H1 (cell line): ENCODE data around the gene CD84. TPM values are rescaled to one million over a fixed set of nuclear protein-coding genes. Genes with fewer than 3 reads are reported as not detected.

Experiments
- CTCF ChIA-PET: fragments of 300-600 bp; sonication (Branson Sonifier 250); formaldehyde crosslinking; loops from one replicate; lab custom pipeline; 2021; ENCODE audit not compliant: partially characterized antibody; lab: Charles Lee
- POLR2A ChIA-PET: fragments of 300-600 bp; sonication (Branson Sonifier 250); formaldehyde crosslinking; loops from one replicate; lab custom pipeline; 2021; ENCODE audit warnings: inconsistent platforms; ENCODE audit not compliant: partially characterized antibody; lab: Charles Lee
- DNase-seq, 2 experiments: peaks; one replicate each; pipeline versions ENCODE4 v3.0.0 to v3.0.0-alpha.2; 2010 to 2022; ENCODE audit warnings: low spot score in 2 of 2, low read depth in 1 of 2, mixed read lengths in 1 of 2
- FAIRE-seq: peaks from 2 replicates; lab custom pipeline; 2011; peaks lifted over from hg19 to GRCh38; lab: Jason Lieb, UNC
- H2AFZ ChIP-seq: 2 replicates; pipeline ENCODE4 v1.8.1; 2012; ENCODE audit warnings: low read length, inconsistent platforms
- H2AK5ac ChIP-seq: 2 replicates; pipeline ENCODE4 v1.6.1; 2013; ENCODE audit warnings: low read depth, low read length
- H2BK120ac ChIP-seq: replicated peaks from 2 replicates; pipeline ENCODE3; 2013; ENCODE audit warnings: low read depth, low read length, inconsistent platforms
- H2BK12ac ChIP-seq: 2 replicates; pipeline ENCODE4 v1.6.1; 2013; ENCODE audit warnings: low read depth, low read length
- H2BK15ac ChIP-seq: 2 replicates; pipeline ENCODE4 v1.6.1; 2013; ENCODE audit warnings: low read length
- H2BK20ac ChIP-seq: 2 replicates; pipeline ENCODE4 v1.6.1; 2013; ENCODE audit warnings: low read length
- H2BK5ac ChIP-seq: 2 replicates; pipeline ENCODE4 v1.6.1; 2013; ENCODE audit warnings: low read depth, low read length
- H3K14ac ChIP-seq: 2 replicates; pipeline ENCODE4 v1.6.1; 2013; ENCODE audit warnings: inconsistent platforms; ENCODE audit not compliant: insufficient read length
- H3K18ac ChIP-seq: 2 replicates; pipeline ENCODE4 v1.6.1; 2013; ENCODE audit warnings: low read length; ENCODE audit errors: extremely low read depth
- H3K23ac ChIP-seq: 2 replicates; pipeline ENCODE4 v1.6.1; 2013; ENCODE audit warnings: inconsistent platforms; ENCODE audit not compliant: insufficient read length
- H3K23me2 ChIP-seq: 2 replicates; pipeline ENCODE4 v1.6.1; 2013; ENCODE audit warnings: low read depth, low read length
- H3K27ac ChIP-seq: 2 replicates; pipeline ENCODE4 v1.6.1; 2011; ENCODE audit warnings: low read depth, low read length, inconsistent platforms
- H3K27me3 ChIP-seq, 4 experiments: replicated peaks in 1 of 4; 1 replicate in 1 of 4; 2 replicates in 3 of 4; pipeline versions ENCODE4 v1.6.1 to v1.8.1; 2011 to 2013; ENCODE audit warnings: low read length in 3 of 4, mild to moderate bottlenecking in 3 of 4, inconsistent platforms in 2 of 4, mixed read lengths in 2 of 4, moderate library complexity in 1 of 4; ENCODE audit not compliant: control insufficient read depth in 3 of 4, insufficient read depth in 3 of 4; ENCODE audit errors: extremely low read depth in 1 of 4
- H3K36me3 ChIP-seq, 4 experiments: 2 replicates each; pipeline versions ENCODE4 v1.6.1 to v1.8.1; 2011 to 2013; ENCODE audit warnings: mild to moderate bottlenecking in 4 of 4, low read length in 3 of 4, moderate library complexity in 2 of 4, control low read depth in 1 of 4, inconsistent platforms in 1 of 4; ENCODE audit not compliant: insufficient read depth in 4 of 4, control insufficient read depth in 2 of 4
- H3K4ac ChIP-seq: replicated peaks from 2 replicates; pipeline ENCODE3; 2013; ENCODE audit warnings: low read length, low read depth, mixed read lengths, inconsistent platforms; ENCODE audit not compliant: insufficient read length
- H3K4me1 ChIP-seq, 4 experiments: replicated peaks in 1 of 4; 1 replicate in 1 of 4; 2 replicates in 3 of 4; pipeline versions ENCODE4 v1.6.1 to v1.8.1; 2011 to 2013; ENCODE audit warnings: low read length in 3 of 4, inconsistent platforms in 2 of 4, mixed read lengths in 1 of 4; ENCODE audit not compliant: insufficient read depth in 4 of 4, control insufficient read depth in 3 of 4
- H3K4me2 ChIP-seq, 2 experiments: 2 replicates each; pipeline versions ENCODE4 v1.6.1 to v1.8.1; 2011 to 2013; ENCODE audit warnings: low read depth in 2 of 2, low read length in 2 of 2, control low read depth in 1 of 2, inconsistent platforms in 1 of 2, mild to moderate bottlenecking in 1 of 2; ENCODE audit not compliant: insufficient read depth in 1 of 2
- H3K4me3 ChIP-seq, 4 experiments: fragments of 200-600, 300-600 bp in 1 of 4; sonication (generic), shearing (Covaris generic), sonication (Bioruptor Twin) in 1 of 4; 2 replicates each; pipeline versions ENCODE4 v1.5.1 to v1.8.1; 2011 to 2016; ENCODE audit warnings: low read length in 4 of 4, low read depth in 3 of 4, control low read depth in 2 of 4, inconsistent platforms in 2 of 4, mild to moderate bottlenecking in 2 of 4, mixed read lengths in 1 of 4, moderate library complexity in 1 of 4; ENCODE audit not compliant: insufficient read depth in 2 of 4; ENCODE audit errors: extremely low read depth in 1 of 4
- H3K56ac ChIP-seq: replicated peaks from 2 replicates; pipeline ENCODE3; 2013; ENCODE audit warnings: low read depth, mild to moderate bottlenecking, mixed read lengths, low read length, inconsistent platforms; ENCODE audit not compliant: insufficient read length
- H3K79me1 ChIP-seq: 2 replicates; pipeline ENCODE4 v1.6.1; 2013; ENCODE audit warnings: low read depth, low read length, control low read depth
- H3K79me2 ChIP-seq, 2 experiments: 2 replicates each; pipeline versions ENCODE4 v1.6.1 to v1.8.1; 2012 to 2013; ENCODE audit warnings: low read length in 2 of 2, mild to moderate bottlenecking in 2 of 2, inconsistent platforms in 1 of 2; ENCODE audit not compliant: insufficient read depth in 2 of 2, control insufficient read depth in 1 of 2
- H3K9ac ChIP-seq, 4 experiments: replicated peaks in 1 of 4; 1 replicate in 1 of 4; 2 replicates in 3 of 4; pipeline versions ENCODE4 v1.6.1 to v1.8.1; 2011 to 2013; ENCODE audit warnings: low read depth in 3 of 4, low read length in 3 of 4, control low read depth in 2 of 4, mild to moderate bottlenecking in 2 of 4, moderate library complexity in 2 of 4, inconsistent platforms in 1 of 4; ENCODE audit errors: extremely low read depth in 1 of 4
- H3K9me3 ChIP-seq, 2 experiments: 2 replicates each; pipeline versions ENCODE4 v1.6.1 to v1.8.1; 2012 to 2013; ENCODE audit warnings: mild to moderate bottlenecking in 2 of 2, moderate library complexity in 2 of 2, control low read depth in 1 of 2, inconsistent platforms in 1 of 2, low read depth in 1 of 2, low read length in 1 of 2, mixed read lengths in 1 of 2; ENCODE audit not compliant: insufficient read depth in 2 of 2
- H4K20me1 ChIP-seq, 2 experiments: replicated peaks in 1 of 2; 2 replicates each; pipeline versions ENCODE3 to v1.8.1; 2011 to 2013; ENCODE audit warnings: inconsistent platforms in 2 of 2, low read length in 2 of 2, mild to moderate bottlenecking in 1 of 2; ENCODE audit not compliant: insufficient read depth in 2 of 2, control insufficient read depth in 1 of 2
- H4K5ac ChIP-seq: 2 replicates; pipeline ENCODE4 v1.6.1; 2013; ENCODE audit warnings: low read length, low read depth, mixed read lengths, inconsistent platforms; ENCODE audit not compliant: insufficient read length
- H4K8ac ChIP-seq: 2 replicates; pipeline ENCODE4 v1.8.0; 2013; ENCODE audit warnings: mild to moderate bottlenecking, moderate library complexity, low read length, inconsistent platforms; ENCODE audit not compliant: insufficient read depth; ENCODE audit errors: extremely low read depth
- H4K91ac ChIP-seq: replicated peaks from 2 replicates; pipeline ENCODE3; 2013; ENCODE audit warnings: low read length, mixed read lengths, inconsistent platforms; ENCODE audit not compliant: insufficient read length
- WGBS, 2 experiments: shearing (Covaris generic) in 1 of 2; methylation state at CpG; one replicate each; pipeline versions ENCODE4 v1.1.6 to v1.1.7; 2013 to 2015; ENCODE audit warnings: low lambda C conversion rate in 2 of 2, mixed read lengths in 2 of 2, inconsistent platforms in 1 of 2, low coverage in 1 of 2, missing lambda C conversion rate in 1 of 2; ENCODE audit not compliant: insufficient replicate concordance in 2 of 2, insufficient coverage in 1 of 2, insufficient read length in 1 of 2; ENCODE audit errors: extremely low coverage in 1 of 2, missing lambda C conversion rate in 1 of 2; 5-methylcytosine and 5-hydroxymethylcytosine counted together
- polyA plus RNA-seq, 7 experiments: library from polyadenylated mRNA; depleted of rRNA in 3 of 7; stranded (reverse) in 5 of 7; unstranded in 2 of 7; fragments of >200 nt in 5 of 7; fragments of 200-250 nt in 2 of 7; gene quantifications; 1 replicate in 5 of 7; 2 replicates in 1 of 7; 4 replicates in 1 of 7; pipeline versions ENCODE4 v1.2.1 to v1.2.3, GENCODE V29; 2011 to 2013; ENCODE audit warnings: missing spikeins in 2 of 7, mixed read lengths in 2 of 7
- total RNA-seq: library from RNA; stranded (reverse); fragmentation: NEBNext Ultra II Directional; extraction: Animal tissue kit (Norgen Biotek cat#: 25700); gene quantifications from 2 replicates; pipeline ENCODE4 v1.2.1, GENCODE V29; 2021
- TF ChIP-seq, protein P1 (sequence below): IDR thresholded peaks from 2 replicates; pipeline ENCODE4 v1.6.1; 2012; ENCODE audit warnings: inconsistent platforms
- TF ChIP-seq, protein P2 (sequence below): IDR thresholded peaks from 2 replicates; pipeline ENCODE4 v1.6.1; 2011; ENCODE audit warnings: low read depth, mild to moderate bottlenecking, low read length; ENCODE audit not compliant: insufficient read depth
- TF ChIP-seq, protein P3 (sequence below), 3 experiments: IDR thresholded peaks; 1 replicate in 2 of 3; 2 replicates in 1 of 3; pipeline versions ENCODE4 v1.5.1 to v1.6.1; 2011; ENCODE audit warnings: low read length in 3 of 3, mild to moderate bottlenecking in 3 of 3, inconsistent platforms in 2 of 3, low read depth in 1 of 3, moderate library complexity in 1 of 3; ENCODE audit not compliant: insufficient read depth in 1 of 3; ENCODE audit errors: control extremely low read depth in 1 of 3

CD84 gene
- total and polyA plus RNA-seq, 2 of the 8 experiments (the other 6 are each of a cell fraction or from before 2014, with no cell fraction given), result not detected

DNA sequence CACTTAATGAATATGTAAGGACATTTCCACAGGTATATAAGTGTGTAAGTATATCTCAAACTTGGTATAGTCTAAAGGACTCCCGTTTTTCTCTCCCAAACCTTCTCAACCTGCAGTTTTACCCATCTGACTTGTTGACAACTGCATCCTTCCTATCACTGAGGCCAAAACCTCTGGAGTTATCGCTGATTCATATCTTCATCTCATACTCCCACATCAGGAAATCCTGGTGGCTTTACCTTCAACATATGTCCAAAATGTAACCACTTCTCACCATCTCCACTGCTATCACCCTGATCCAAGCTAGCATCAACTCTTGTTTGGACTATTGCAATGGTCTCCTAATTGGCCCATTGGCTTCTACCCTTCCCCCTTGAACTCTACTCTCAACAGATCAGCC, 86.7 kb downstream of the CD84 start:
- Histone ChIP-seq H3K9me3 (no peaks in the 10 kb centered on the region), H3K4me2 (no peak overlapping the region), H2BK5ac (no peak overlapping the region), H2AFZ (no peak overlapping the region), H4K8ac (no peak overlapping the region), H3K23me2 (no peaks in the 10 kb centered on the region), H3K27ac (no peak overlapping the region), H3K18ac (no peak overlapping the region), H2AK5ac (no peak overlapping the region), H3K56ac (no peak overlapping the region), H2BK20ac (no peak overlapping the region), H4K5ac (no peak overlapping the region), H3K4ac (no peak overlapping the region), H2BK15ac (no peak overlapping the region), H3K79me1 (no peaks in the 10 kb centered on the region), H3K36me3 (no peaks in the 10 kb centered on the region), H2BK120ac (no peak overlapping the region), H3K79me2 (no peaks in the 10 kb centered on the region), H3K4me3 (no peak overlapping the region), H3K9ac (no peak overlapping the region), H4K20me1 (no peaks in the 10 kb centered on the region), H3K27me3 (no peaks in the 10 kb centered on the region), H3K4me1 (no peaks in the 10 kb centered on the region), H3K14ac (no peak overlapping the region), H4K91ac (no peak overlapping the region), H2BK12ac (no peak overlapping the region), H3K23ac (no peak overlapping the region)
- DNase-seq (no peak), FAIRE-seq (no peak)
- ChIA-PET POLR2A (no interaction called here), CTCF (no interaction called here)
- WGBS, 2 experiments, result 92% methylated on average over 2 of the region's 2 CpGs; no CpG with 5 or more reads in 1 of the 2 experiments
- TF ChIP-seq, protein P1, sequence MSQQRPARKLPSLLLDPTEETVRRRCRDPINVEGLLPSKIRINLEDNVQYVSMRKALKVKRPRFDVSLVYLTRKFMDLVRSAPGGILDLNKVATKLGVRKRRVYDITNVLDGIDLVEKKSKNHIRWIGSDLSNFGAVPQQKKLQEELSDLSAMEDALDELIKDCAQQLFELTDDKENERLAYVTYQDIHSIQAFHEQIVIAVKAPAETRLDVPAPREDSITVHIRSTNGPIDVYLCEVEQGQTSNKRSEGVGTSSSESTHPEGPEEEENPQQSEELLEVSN, result no peak
- TF ChIP-seq, protein P2, sequence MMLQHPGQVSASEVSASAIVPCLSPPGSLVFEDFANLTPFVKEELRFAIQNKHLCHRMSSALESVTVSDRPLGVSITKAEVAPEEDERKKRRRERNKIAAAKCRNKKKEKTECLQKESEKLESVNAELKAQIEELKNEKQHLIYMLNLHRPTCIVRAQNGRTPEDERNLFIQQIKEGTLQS, result no peak
- TF ChIP-seq, protein P3, sequence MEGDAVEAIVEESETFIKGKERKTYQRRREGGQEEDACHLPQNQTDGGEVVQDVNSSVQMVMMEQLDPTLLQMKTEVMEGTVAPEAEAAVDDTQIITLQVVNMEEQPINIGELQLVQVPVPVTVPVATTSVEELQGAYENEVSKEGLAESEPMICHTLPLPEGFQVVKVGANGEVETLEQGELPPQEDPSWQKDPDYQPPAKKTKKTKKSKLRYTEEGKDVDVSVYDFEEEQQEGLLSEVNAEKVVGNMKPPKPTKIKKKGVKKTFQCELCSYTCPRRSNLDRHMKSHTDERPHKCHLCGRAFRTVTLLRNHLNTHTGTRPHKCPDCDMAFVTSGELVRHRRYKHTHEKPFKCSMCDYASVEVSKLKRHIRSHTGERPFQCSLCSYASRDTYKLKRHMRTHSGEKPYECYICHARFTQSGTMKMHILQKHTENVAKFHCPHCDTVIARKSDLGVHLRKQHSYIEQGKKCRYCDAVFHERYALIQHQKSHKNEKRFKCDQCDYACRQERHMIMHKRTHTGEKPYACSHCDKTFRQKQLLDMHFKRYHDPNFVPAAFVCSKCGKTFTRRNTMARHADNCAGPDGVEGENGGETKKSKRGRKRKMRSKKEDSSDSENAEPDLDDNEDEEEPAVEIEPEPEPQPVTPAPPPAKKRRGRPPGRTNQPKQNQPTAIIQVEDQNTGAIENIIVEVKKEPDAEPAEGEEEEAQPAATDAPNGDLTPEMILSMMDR (IDR thresholded peaks at IDR 0.05; ENCODE audit: control extremely low read depth in 1 of 3, insufficient read depth in 1 of 3, low read depth in 1 of 3, low read length in 3 of 3), result no peak
